ENCODE data around the gene MAPK10.

The MAPK10 gene

GRCh38 chr4:85963231-85963630 lies 396.6 kb downstream of the MAPK10 start:
- Histone ChIP-seq H3K9ac (ENCODE audit: low read depth, low read length) (no peak overlapping the region), H3K4me1 (ENCODE audit: control insufficient read depth, insufficient read depth, low read length) (no peaks in the 10 kb centered on the region), H3K36me3 (ENCODE audit: control insufficient read depth, insufficient read depth, low read length) (no peaks in the 10 kb centered on the region), H3K27me3 (ENCODE audit: control insufficient read depth, insufficient read depth, low read length) (no peaks in the 10 kb centered on the region), H3K4me3 (ENCODE audit: low read depth, low read length) (no peak overlapping the region), H3K9me3 (ENCODE audit: control insufficient read depth, insufficient read depth, low read length) (no peaks in the 10 kb centered on the region)

- no peaks in the 10 kb centered on the region for H3K27me3 ChIP-seq (ENCODE audit: control insufficient read depth, insufficient read depth, low read length)
- H3K4me3 ChIP-seq (ENCODE audit: low read depth, low read length): no peak overlapping the region
- no peaks in the 10 kb centered on the region for H3K36me3 ChIP-seq (ENCODE audit: control insufficient read depth, insufficient read depth, low read length)
- no peak overlapping the region for H3K9ac ChIP-seq (ENCODE audit: low read depth, low read length)
- no peaks in the 10 kb centered on the region for H3K9me3 ChIP-seq (ENCODE audit: control insufficient read depth, insufficient read depth, low read length)
- H3K4me1 ChIP-seq (ENCODE audit: control insufficient read depth, insufficient read depth, low read length): peaks cover under 1% of the 10 kb centered on the region
Measured at GRCh38 chr4:85961887-85962286, 398.0 kb downstream of the MAPK10 start.

- no peak overlapping the region for H3K9ac ChIP-seq (ENCODE audit: low read depth, low read length)
- H3K36me3 ChIP-seq (ENCODE audit: control insufficient read depth, insufficient read depth, low read length): no peaks in the 10 kb centered on the region
- peak overlapping the region; percentile 10 for H3K4me3 ChIP-seq (ENCODE audit: low read depth, low read length)
- H3K4me1 ChIP-seq (ENCODE audit: control insufficient read depth, insufficient read depth, low read length): peaks cover 13% of the 10 kb centered on the region
- no peaks in the 10 kb centered on the region for H3K9me3 ChIP-seq (ENCODE audit: control insufficient read depth, insufficient read depth, low read length)
- H3K27me3 ChIP-seq (ENCODE audit: control insufficient read depth, insufficient read depth, low read length): no peaks in the 10 kb centered on the region
Measured at GRCh38 chr4:85956293-85956945, 403.4 kb downstream of the MAPK10 start.

GRCh38 chr4:85955620-85956292 lies 404.1 kb downstream of the MAPK10 start:
- Histone ChIP-seq H3K4me3 (ENCODE audit: low read depth, low read length) (no peak overlapping the region), H3K27me3 (ENCODE audit: control insufficient read depth, insufficient read depth, low read length) (no peaks in the 10 kb centered on the region), H3K4me1 (ENCODE audit: control insufficient read depth, insufficient read depth, low read length) (peaks cover 13% of the 10 kb centered on the region), H3K9me3 (ENCODE audit: control insufficient read depth, insufficient read depth, low read length) (no peaks in the 10 kb centered on the region), H3K9ac (ENCODE audit: low read depth, low read length) (no peak overlapping the region), H3K36me3 (ENCODE audit: control insufficient read depth, insufficient read depth, low read length) (no peaks in the 10 kb centered on the region)

DNA sequence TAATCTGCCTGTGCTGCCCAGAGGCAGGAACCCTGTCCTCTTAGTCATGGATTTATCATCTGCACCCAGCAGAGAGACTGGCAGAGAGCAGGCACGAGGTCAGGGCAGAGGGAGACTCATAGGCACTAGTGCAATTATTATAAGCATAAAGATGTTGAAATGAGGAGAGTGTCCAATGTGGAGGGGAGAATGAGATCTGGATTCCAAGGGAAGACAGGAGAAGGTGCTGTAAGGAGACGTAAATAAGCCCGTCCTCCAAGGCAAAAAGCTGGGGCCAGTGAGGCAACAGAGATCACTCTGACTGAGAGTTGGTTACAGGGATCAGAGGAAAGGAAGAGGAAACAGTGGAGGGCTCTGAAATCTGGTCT lies 406.2 kb downstream of the MAPK10 start:
- Histone ChIP-seq H3K4me3 (ENCODE audit: low read depth, low read length) (no peak overlapping the region), H3K9me3 (ENCODE audit: control insufficient read depth, insufficient read depth, low read length) (no peaks in the 10 kb centered on the region), H3K27me3 (ENCODE audit: control insufficient read depth, insufficient read depth, low read length) (no peaks in the 10 kb centered on the region), H3K9ac (ENCODE audit: low read depth, low read length) (no peak overlapping the region), H3K36me3 (ENCODE audit: control insufficient read depth, insufficient read depth, low read length) (no peaks in the 10 kb centered on the region), H3K4me1 (ENCODE audit: control insufficient read depth, insufficient read depth, low read length) (peaks cover 13% of the 10 kb centered on the region)

GRCh38 chr4:85952972-85953650 lies 406.7 kb downstream of the MAPK10 start:
- no peaks in the 10 kb centered on the region for H3K27me3 ChIP-seq (ENCODE audit: control insufficient read depth, insufficient read depth, low read length)

GRCh38 chr4:85952528-85952927 lies 407.3 kb downstream of the MAPK10 start:
- Histone ChIP-seq H3K9me3 (ENCODE audit: control insufficient read depth, insufficient read depth, low read length) (no peaks in the 10 kb centered on the region), H3K4me1 (ENCODE audit: control insufficient read depth, insufficient read depth, low read length) (peaks cover 13% of the 10 kb centered on the region), H3K27me3 (ENCODE audit: control insufficient read depth, insufficient read depth, low read length) (no peaks in the 10 kb centered on the region), H3K36me3 (ENCODE audit: control insufficient read depth, insufficient read depth, low read length) (no peaks in the 10 kb centered on the region), H3K9ac (ENCODE audit: low read depth, low read length) (no peak overlapping the region), H3K4me3 (ENCODE audit: low read depth, low read length) (no peak overlapping the region)

More at GRCh38 chr4:85952972-85953650, 406.7 kb downstream of the MAPK10 start:
- Histone ChIP-seq H3K36me3 (ENCODE audit: control insufficient read depth, insufficient read depth, low read length) (no peaks in the 10 kb centered on the region), H3K4me3 (ENCODE audit: low read depth, low read length) (no peak overlapping the region), H3K9me3 (ENCODE audit: control insufficient read depth, insufficient read depth, low read length) (no peaks in the 10 kb centered on the region), H3K9ac (ENCODE audit: low read depth, low read length) (no peak overlapping the region), H3K4me1 (ENCODE audit: control insufficient read depth, insufficient read depth, low read length) (peaks cover 13% of the 10 kb centered on the region)

DNA sequence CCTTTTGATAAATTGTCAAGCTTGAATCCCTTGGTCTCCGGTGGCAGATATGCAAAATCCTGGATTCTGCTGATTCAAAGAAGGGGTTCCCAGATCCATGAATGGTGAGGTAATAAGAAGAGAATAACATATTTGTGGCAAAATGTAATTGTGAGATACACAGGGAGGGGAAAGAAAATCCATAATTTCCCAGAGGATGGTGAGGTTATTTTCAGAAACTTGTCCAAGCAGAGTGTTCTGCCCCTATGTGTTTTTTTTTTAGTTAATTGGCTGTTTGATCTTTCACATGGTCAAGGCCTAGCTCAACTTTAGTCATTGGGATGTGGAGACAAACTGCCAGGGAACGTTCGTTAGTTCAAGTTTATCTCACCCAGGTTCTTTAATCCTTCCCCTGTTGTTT lies 408.8 kb downstream of the MAPK10 start:
- H3K27me3 ChIP-seq (ENCODE audit: control insufficient read depth, insufficient read depth, low read length): no peaks in the 10 kb centered on the region

DNA sequence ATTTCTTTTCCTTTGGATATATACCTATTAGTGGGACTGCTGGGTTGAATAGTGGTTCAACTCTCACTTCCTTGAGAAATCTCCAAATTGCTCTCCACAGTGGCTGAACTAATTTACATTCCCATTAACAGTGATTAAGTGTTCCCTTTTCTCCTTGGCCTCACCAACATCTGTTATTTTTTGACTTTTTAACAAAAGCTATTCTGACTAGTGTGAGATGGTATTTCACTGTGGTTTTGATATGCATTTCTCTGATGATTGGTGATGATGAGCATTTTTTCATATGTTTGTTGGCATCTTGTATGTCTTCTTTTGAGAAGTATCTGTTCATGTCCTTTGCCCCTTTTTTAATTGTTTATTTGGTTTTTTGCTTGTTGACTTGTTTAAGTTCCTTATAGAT lies 413.0 kb downstream of the MAPK10 start:
- H3K36me3 ChIP-seq (ENCODE audit: control insufficient read depth, insufficient read depth, low read length): no peaks in the 10 kb centered on the region
- no peaks in the 10 kb centered on the region for H3K9me3 ChIP-seq (ENCODE audit: control insufficient read depth, insufficient read depth, low read length)
- no peaks in the 10 kb centered on the region for H3K27me3 ChIP-seq (ENCODE audit: control insufficient read depth, insufficient read depth, low read length)
- no peaks in the 10 kb centered on the region for H3K4me1 ChIP-seq (ENCODE audit: control insufficient read depth, insufficient read depth, low read length)
- H3K9ac ChIP-seq (ENCODE audit: low read depth, low read length): no peak overlapping the region
- no peak overlapping the region for H3K4me3 ChIP-seq (ENCODE audit: low read depth, low read length)

More for the DNA sequence above, 408.8 kb downstream of the MAPK10 start:
- Histone ChIP-seq H3K4me3 (ENCODE audit: low read depth, low read length) (no peak overlapping the region), H3K4me1 (ENCODE audit: control insufficient read depth, insufficient read depth, low read length) (peaks cover 9% of the 10 kb centered on the region), H3K36me3 (ENCODE audit: control insufficient read depth, insufficient read depth, low read length) (no peaks in the 10 kb centered on the region), H3K9me3 (ENCODE audit: control insufficient read depth, insufficient read depth, low read length) (no peaks in the 10 kb centered on the region), H3K9ac (ENCODE audit: low read depth, low read length) (no peak overlapping the region)

- Histone ChIP-seq H3K36me3 (ENCODE audit: control insufficient read depth, insufficient read depth, low read length) (no peaks in the 10 kb centered on the region), H3K4me3 (ENCODE audit: low read depth, low read length) (no peak overlapping the region), H3K4me1 (ENCODE audit: control insufficient read depth, insufficient read depth, low read length) (no peaks in the 10 kb centered on the region), H3K9ac (ENCODE audit: low read depth, low read length) (no peak overlapping the region), H3K27me3 (ENCODE audit: control insufficient read depth, insufficient read depth, low read length) (no peaks in the 10 kb centered on the region), H3K9me3 (ENCODE audit: control insufficient read depth, insufficient read depth, low read length) (no peaks in the 10 kb centered on the region)
Measured at GRCh38 chr4:85942107-85942506, 417.7 kb downstream of the MAPK10 start.

DNA sequence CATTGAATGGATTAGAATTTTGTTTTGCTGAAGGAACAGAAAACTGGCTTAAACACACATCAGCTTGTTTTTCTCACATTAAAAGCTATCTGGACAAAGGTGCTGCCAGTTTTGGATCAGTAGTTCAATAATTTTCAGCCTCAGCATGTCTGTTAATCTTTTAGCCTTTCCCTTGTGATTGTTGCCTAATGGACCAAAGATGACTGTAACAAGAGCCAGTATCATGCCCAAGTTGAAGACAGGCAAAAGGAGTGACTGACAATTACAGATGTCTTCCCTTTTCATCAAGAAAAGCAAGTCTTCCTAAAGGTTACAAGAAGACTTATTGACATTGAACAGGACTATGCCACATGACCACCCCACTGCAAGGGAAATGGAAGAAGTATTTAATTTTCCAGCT lies 419.7 kb downstream of the MAPK10 start:
- no peaks in the 10 kb centered on the region for H3K9me3 ChIP-seq (ENCODE audit: control insufficient read depth, insufficient read depth, low read length)
- H3K36me3 ChIP-seq (ENCODE audit: control insufficient read depth, insufficient read depth, low read length): no peaks in the 10 kb centered on the region
- no peak overlapping the region for H3K9ac ChIP-seq (ENCODE audit: low read depth, low read length)
- no peaks in the 10 kb centered on the region for H3K4me1 ChIP-seq (ENCODE audit: control insufficient read depth, insufficient read depth, low read length)
- H3K27me3 ChIP-seq (ENCODE audit: control insufficient read depth, insufficient read depth, low read length): no peaks in the 10 kb centered on the region
- no peak overlapping the region for H3K4me3 ChIP-seq (ENCODE audit: low read depth, low read length)
